Stimulated activated CD4-positive, alpha-beta T cell treated with anti-CD3 and anti-CD28 coated beads, Interleukin-2, amount 100 ng/mL, for 24 hours (primary cell): ENCODE data around the gene TMEM171.
A peak's percentile ranks its signal among the peaks of the same experiment; 100 is the strongest.

ENCODE experiments used
- DNase-seq, 2 donors: peaks; one replicate each; pipeline ENCODE4 v3.0.0-alpha.2; 2020

Gene TMEM171

DNA sequence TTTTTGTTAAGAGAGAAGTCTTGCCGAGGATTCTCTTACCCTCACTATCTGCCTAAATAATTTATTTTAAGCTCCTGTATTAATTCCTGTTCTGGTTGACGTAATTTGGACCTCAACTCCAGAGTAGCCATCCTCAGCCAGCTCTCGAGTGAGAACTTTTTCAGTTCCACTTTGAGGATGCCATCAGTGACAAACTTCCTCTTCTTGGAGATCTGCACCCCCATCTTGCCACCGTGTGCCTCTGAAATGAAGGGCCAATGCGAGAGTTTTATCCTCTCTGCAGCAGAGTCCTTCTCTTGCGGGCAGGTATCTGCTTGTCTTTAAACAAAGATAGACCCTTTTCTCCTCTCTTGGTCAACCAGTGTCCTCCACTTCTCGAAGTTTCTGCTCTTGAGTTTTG lies 33.1 kb downstream of the TMEM171 start:
- no peak for DNase-seq

DNA sequence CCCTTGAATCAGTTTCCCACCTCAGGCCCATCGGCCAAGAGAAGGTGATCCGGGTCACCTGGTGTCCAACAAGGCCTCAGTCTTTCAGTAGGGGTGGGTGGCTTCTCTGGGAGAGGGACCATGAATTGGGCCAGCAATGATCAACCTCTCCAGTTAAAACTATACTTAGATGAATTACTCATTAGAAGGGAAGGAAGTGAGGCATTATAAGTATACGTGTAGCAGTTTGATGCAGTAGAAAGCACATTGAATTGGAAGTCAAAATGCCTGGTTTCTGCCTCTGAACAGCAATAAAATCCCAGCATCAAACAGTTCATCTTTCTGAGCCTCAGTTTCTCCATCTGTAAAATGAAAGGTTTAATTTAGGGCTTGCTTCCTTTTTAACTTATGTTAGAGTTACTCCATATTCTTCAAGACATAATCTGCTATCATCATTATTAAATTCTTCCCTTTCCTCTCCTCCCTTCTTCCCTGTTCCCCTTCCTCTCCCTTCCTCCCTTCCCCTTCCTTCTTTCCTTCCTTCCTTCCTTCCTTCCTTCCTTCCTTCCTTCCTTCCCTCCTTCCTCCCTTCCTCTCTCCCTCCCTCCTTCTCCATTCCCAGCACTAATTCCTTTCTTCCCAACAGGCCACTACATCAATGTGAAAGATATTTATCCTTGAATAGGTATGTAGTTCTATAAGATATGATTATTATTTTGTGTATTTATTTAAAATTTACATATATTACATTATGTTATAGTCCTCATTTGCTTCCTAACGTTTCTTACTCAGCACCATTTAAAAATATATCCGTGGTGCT lies 34.0 kb downstream of the TMEM171 start:
- no peak for DNase-seq

DNA sequence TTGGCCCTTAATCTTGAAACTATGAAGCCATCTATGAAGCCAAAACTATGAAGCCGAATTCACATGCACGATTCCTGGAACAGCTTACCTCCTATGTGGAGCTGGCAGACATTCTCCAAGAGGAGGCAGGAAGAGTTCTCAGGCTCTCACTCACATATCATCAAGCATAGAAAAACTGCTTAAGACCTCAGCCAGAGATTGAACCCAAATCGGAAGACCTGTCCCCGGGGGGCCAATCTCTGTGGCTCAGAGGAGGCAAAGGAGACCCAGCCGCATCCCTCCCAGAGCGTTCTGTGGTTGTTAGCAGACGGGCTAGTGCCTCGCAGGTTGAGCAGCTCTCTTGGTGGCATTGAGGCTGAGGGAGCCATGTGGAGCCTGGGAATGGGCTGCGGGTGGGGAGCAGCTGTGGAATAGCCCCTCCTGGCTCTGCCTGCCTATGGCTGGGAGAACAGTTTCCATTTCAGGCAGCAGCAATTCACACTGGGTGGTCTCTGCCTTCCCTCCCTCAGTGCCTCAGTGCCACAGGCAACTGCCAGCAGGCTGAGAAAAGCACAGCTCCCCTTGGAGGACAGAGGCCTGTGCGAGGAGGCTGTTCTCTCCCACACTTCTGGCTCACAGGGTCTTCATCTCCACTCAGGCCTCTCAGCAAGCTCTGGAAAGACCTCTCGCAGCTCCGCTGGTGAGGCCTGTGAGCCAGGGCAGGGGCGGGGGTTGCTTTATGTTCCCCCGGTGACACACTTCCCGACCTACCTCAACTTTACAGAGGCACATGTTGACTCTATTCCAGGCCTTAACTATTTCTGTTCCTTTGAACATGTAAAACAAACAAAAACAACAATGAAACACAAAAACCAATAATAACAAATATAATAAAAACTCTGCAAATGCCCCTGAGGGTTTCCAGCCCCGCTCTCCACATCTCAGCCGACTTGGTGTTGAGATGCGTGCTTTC lies 35.2 kb downstream of the TMEM171 start:
- DNase-seq: no peak

DNA sequence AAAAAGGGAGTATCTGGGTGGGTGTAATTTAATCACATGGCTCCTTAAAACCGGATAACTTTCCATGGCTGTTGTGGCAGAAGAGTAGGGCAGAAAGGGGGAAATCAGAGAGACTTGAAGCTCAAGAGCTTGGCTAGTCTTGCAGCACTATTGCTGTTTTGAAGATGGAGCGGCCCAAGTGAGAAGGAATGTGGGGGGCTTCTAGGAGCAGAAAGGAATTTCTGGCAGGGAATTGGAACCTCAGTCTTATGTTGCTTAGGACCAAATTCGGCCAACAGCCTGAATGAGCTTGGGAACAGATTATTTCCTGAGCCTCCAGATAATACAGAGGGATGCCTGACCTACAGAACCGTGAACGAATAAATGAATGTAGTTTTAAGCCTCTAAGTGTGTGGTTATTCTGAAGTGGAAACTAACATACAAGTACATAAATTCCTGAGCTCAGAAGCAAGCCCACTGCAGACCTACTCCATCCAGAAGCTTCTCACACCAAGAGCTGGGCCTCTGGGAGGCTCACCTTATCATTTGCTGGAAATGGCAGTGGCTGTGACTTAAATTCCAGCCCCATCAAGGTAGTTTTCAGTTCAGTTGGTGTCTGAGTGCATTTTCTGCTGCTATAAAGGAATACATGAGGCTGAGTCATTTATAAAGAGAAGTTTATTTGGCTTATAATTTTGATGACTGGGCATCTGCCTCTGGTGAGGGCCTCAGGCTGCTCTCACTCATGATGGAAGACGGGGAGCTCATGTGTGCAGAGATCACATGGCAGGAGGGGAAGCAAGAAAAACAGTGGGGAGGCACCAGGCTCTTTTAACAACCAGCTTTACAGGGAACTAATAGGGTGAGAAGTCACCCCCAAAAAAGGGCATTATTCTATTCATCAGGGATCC lies 37.3 kb downstream of the TMEM171 start:
- DNase-seq: no peak

DNA sequence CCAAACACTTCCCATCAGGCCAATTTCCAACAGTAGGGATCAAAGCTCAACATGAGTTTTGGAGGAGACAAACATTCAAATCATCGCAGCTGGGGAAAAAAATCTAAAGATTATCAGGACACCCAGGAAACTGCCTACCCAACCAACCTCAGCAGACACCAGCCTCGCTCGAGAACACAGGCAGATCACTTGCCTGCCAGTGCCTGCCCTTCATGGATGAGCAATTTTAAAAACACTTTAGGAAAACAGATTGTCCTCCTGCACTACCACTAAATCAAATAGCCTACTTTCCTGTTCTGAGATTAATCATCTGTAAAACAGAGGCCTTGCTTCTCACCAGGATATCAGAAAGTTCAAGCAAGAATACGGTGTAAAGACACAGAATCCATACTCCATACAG lies 37.9 kb downstream of the TMEM171 start:
- no peak for DNase-seq

DNA sequence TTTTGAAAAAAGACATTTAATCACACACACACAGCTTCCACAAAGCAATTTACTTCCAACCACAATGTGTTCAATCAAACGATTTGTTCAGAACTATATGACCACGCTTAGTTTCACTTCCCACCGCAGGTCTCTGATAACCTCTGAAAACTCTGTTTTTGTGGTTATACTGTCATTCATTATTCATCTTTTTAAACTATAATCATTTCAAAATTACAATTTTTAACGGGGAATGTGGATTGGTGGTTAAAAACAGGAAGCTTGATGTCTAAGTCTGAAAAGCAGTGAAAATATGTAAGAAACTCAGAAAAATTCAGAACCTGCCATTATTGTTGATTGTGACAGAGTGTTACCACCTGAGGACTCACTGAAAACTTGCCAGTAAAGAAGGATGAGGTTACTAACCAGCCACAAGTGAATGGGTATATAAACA lies 39.9 kb downstream of the TMEM171 start:
- peak; percentile 66 to 77 for DNase-seq

DNA sequence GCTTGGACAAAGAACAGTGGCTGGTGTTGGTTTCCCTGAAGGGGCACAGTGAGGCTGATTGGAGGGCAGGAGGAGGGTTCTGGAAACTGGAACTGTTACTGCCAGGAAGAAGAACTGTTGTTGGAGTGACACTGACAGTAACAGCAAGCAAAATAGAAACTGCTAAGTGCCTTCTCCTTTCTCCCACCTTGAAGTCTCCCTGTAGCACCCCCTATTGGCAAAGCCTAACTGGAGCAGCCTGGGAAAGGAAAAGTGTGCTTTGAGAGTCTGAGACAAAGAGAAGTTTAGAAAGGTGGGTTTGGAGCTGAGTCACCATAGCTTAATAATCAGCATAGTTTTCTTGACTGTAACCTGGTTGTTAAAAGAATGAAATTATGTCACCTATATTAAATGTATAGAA lies 50.1 kb downstream of the TMEM171 start:
- DNase-seq: peak in 1 of 2 donors; percentile 19

DNA sequence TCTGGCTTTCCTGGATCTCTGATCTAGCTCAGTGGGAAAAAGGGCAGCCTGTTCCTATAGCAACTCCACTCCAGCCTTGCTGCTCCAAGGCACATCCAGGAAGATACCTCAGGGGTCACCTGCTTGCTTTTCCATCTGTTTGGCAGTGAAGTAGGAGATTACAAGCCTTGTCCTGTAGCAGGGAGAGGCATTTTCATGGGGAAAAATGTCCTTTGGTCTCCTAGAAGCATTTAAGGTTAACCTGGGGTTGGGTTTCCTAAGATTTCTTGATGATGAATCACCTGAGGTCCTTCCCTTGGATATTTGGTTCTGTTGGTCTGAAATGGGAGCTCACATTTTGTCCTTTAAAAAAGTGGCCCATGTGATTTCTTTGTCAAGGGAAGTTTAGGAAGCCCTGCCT lies 51.1 kb downstream of the TMEM171 start:
- no peak for DNase-seq

DNA sequence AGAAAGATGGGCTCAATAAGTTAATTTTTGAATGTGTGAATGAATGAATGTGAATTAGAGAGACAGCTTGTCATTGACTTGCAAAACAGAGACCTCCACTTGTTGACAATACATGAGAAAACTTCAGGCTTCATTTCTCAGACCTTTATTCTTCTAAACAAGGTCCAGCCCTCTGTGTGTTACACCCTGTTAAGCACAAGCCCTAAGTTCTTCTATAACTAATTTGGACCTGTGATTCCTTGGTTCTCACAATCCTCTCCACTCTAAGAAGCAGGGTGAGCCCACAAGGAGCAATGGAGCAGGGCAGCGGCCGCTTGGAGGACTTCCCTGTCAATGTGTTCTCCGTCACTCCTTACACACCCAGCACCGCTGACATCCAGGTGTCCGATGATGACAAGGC lies 52.6 kb downstream of the TMEM171 start, which contains the start of gene TMEM174:
Gene TMEM174 (plus strand): TSS at position 243 of the 400 bp plus-strand sequence. CDS start 51 bp downstream, at position 294.
- no peak for DNase-seq

DNA sequence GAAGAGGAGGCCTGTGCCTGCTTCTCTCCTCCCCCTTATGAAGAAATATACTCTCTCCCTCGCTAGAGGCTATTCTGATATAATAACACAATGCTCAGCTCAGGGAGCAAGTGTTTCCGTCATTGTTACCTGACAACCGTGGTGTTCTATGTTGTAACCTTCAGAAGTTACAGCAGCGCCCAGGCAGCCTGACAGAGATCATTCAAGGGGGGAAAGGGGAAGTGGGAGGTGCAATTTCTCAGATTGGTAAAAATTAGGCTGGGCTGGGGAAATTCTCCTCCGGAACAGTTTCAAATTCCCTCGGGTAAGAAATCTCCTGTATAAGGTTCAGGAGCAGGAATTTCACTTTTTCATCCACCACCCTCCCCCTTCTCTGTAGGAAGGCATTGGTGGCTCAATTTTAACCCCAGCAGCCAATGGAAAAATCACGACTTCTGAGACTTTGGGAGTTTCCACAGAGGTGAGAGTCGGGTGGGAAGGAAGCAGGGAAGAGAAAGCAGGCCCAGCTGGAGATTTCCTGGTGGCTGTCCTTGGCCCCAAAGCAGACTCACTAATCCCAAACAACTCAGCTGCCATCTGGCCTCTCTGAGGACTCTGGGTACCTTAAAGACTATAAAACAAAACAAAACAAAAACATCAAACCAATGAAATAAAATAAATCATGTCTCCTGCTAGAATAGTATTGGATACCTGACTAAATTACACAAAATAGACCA lies 53.9 kb downstream of the TMEM171 start:
- no peak for DNase-seq

DNA sequence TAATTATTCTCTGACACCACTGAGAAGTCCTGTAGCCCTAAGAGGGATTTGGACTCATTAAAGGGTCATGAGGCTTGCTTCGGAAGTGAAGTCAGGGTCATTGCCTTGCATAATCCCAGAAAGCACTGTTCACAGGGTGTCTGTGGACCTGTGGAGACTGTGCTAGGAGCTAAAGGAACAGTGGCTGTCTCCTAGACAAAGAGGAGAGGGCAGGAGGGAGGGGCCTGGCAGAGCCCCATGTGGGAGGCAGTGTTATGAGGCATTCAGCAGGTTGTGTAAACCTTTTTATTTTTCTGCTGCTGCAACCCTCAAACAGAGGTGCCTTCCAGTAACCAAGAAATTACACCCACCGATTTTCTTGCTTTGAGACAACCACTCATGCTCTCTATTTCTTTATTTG lies 55.9 kb downstream of the TMEM171 start:
- no peak for DNase-seq

DNA sequence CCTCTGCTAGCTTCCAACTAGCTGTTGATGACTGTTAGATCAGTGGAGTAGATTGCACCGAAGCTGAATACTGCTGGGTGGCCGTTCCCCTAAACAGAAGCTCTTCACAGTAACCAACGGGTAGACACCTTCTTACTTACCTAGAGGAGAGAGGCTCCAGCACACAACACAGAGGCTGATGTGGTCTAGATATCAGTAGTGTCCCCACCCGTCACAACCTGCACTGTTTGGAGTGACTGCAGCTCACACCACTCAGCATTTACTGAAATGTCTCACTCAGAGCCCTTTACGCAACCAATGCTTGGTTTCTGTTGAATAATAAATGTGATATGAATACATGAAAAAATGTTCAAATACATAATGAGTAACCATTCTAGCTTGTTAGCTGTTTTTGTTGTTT lies 57.9 kb downstream of the TMEM171 start:
- DNase-seq: no peak

DNA sequence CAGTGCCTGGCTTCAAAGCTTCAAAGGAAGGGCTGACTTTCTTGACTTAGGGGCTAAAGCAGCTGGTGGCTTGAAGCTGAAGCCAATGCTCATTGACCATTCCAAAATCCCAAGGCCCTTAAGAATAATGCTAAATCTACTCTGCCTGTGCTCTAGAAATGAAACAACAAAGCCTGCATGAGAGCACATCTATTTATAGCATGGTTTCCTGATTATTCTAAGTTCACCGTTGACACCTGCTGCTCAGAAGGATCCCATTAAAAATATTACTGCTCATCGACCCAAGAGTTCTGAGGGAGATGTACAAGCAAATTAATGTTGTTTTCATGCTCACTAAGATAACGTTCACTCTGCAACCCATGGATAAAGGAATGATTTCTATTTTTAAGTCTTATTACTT lies 59.4 kb downstream of the TMEM171 start:
- DNase-seq: no peak

DNA sequence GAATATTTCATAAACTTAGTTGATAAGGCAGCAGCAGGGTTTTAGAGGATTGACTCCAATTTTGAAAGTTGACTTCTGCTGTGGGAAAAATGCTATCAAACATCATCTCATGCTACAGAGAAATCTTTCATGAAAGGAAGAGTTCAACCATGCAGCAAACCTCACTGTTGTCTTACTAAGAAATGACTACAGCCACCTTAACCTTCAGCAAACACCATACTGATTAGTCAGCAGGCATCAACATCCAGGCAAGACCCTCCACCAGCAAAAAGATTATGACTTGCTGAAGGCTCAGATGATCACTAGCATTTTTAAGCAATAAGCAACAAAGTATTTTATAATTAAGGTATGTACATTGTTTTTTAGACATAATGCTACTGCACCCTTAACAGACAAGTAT lies 60.2 kb downstream of the TMEM171 start:
- no peak for DNase-seq
